Mesendoderm (in vitro differentiated cells): ENCODE results near the gene RPL5.

Experiments used
- DNase-seq: peaks from one replicate; pipeline ENCODE4 v3.0.0; 2013
- H2AK5ac ChIP-seq: 2 replicates; pipeline ENCODE4 v1.6.1; 2013; ENCODE audit warnings: low read length, inconsistent platforms
- H2BK120ac ChIP-seq: 2 replicates; pipeline ENCODE4 v1.6.1; 2013; ENCODE audit warnings: low read depth, mild to moderate bottlenecking, low read length, moderate library complexity, mixed read lengths
- H2BK15ac ChIP-seq: replicated peaks from 2 replicates; pipeline ENCODE4 v1.6.1; 2013; ENCODE audit warnings: low read depth, mild to moderate bottlenecking, moderate library complexity
- H2BK5ac ChIP-seq: 2 replicates; pipeline ENCODE4 v1.6.1; 2013; ENCODE audit warnings: low read length, inconsistent platforms
- H3K18ac ChIP-seq: 2 replicates; pipeline ENCODE4 v1.6.1; 2013; ENCODE audit warnings: mild to moderate bottlenecking, low read length, mixed read lengths
- H3K23ac ChIP-seq: one replicate; pipeline ENCODE4 v1.6.1; 2013; ENCODE audit warnings: low read length
- H3K27ac ChIP-seq: 2 replicates; pipeline ENCODE4 v1.5.1; 2013; ENCODE audit warnings: low read depth, mild to moderate bottlenecking, inconsistent platforms, low read length, moderate library complexity
- H3K27me3 ChIP-seq: 2 replicates; pipeline ENCODE4 v1.6.1; 2013; ENCODE audit warnings: low read length, control low read depth, mild to moderate bottlenecking, inconsistent platforms; ENCODE audit not compliant: insufficient read depth, poor library complexity
- H3K36me3 ChIP-seq: 2 replicates; pipeline ENCODE4 v1.6.1; 2013; ENCODE audit warnings: low read length, inconsistent platforms; ENCODE audit not compliant: control insufficient read depth, insufficient read depth
- H3K4ac ChIP-seq: one replicate; pipeline ENCODE4 v1.6.1; 2013; ENCODE audit warnings: low read depth, mild to moderate bottlenecking, low read length, moderate library complexity
- H3K4me1 ChIP-seq: 2 replicates; pipeline ENCODE4 v1.6.1; 2013; ENCODE audit warnings: low read depth, low read length, inconsistent platforms; ENCODE audit not compliant: control insufficient read depth
- H3K4me2 ChIP-seq: 2 replicates; pipeline ENCODE4 v1.6.1; 2013; ENCODE audit warnings: low read length
- H3K4me3 ChIP-seq: 2 replicates; pipeline ENCODE4 v1.5.1; 2013; ENCODE audit warnings: mild to moderate bottlenecking, low read length
- H3K56ac ChIP-seq: one replicate; pipeline ENCODE4 v1.6.1; 2013; ENCODE audit warnings: low read length
- H3K79me1 ChIP-seq: 2 replicates; pipeline ENCODE4 v1.6.1; 2013; ENCODE audit warnings: low read length, inconsistent platforms
- H3K79me2 ChIP-seq: 2 replicates; pipeline ENCODE4 v1.6.1; 2013; ENCODE audit warnings: mild to moderate bottlenecking, low read length; ENCODE audit not compliant: control insufficient read depth, insufficient read depth
- H3K9ac ChIP-seq: 2 replicates; pipeline ENCODE4 v1.6.1; 2013; ENCODE audit warnings: low read length, inconsistent platforms
- H4K5ac ChIP-seq: one replicate; pipeline ENCODE4 v1.6.1; 2013; ENCODE audit warnings: low read length
- H4K8ac ChIP-seq: one replicate; pipeline ENCODE4 v1.6.1; 2013; ENCODE audit warnings: low read depth, mild to moderate bottlenecking, control low read depth, low read length, moderate library complexity
- WGBS: extraction: QIAGEN DNeasy Blood & Tissue Kit; methylation state at CpG from one replicate; pipeline ENCODE4 v1.1.7; 2013; ENCODE audit warnings: low lambda C conversion rate, missing lambda C conversion rate; ENCODE audit not compliant: insufficient coverage; ENCODE audit errors: extremely low coverage; 5-methylcytosine and 5-hydroxymethylcytosine counted together

The RPL5 gene

GRCh38 chr1:92831368-92831761 lies 475 bp upstream of the RPL5 start:
- Histone ChIP-seq H3K79me1 (peaks cover 2% of the 10 kb centered on the region), H3K23ac (no peak overlapping the region), H3K4ac (peak overlapping the region; percentile 48), H2BK120ac (no peak overlapping the region), H3K9ac (peak overlapping the region; percentile 40), H3K27me3 (no peaks in the 10 kb centered on the region), H2BK5ac (no peak overlapping the region), H3K27ac (no peak overlapping the region), H3K4me1 (peaks cover 1% of the 10 kb centered on the region), H3K36me3 (peaks cover 7% of the 10 kb centered on the region), H3K79me2 (peaks cover 43% of the 10 kb centered on the region), H3K4me2 (no peak overlapping the region), H4K5ac (peak overlapping the region; percentile 89), H3K18ac (no peak overlapping the region), H2AK5ac (no peak overlapping the region), H3K56ac (peak overlapping the region; percentile 68), H3K4me3 (no peak overlapping the region), H2BK15ac (no peak overlapping the region), H4K8ac (no peak overlapping the region)
- no CpG with 5 or more reads among the region's 4 CpGs for WGBS
- peak; percentile 27 for DNase-seq

DNA sequence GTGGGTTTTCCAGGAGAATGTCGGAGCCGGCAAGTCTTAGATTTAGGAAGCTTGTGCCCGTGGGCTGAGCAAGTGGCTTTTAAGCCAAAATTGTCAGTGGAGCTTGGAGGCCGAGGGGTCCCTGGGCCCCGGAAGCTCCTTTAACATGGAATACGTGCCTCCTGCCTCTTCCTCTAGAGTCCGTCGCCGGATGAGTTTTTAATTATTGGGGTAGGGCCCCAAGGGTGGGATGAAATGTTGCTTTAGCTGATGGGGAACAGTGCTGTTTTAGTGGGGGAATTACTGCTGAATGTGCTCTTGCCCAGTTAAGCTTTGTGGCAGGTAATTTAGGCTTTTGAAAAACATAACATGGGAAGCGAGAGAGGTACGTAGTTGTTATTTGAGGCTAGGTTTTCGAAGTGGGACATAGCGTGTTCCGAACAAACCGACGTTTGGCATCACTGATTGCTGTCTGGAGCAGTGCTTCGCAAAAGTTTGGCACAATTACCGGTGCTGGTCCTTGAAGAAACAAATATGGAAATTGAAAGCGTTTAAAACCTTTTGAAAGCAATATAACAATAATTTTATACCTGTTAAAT lies 786 bp downstream of the RPL5 start:
- peak overlapping the region; percentile 90 for H3K23ac ChIP-seq
- peaks cover 1% of the 10 kb centered on the region for H3K4me1 ChIP-seq
- H2AK5ac ChIP-seq = peak overlapping the region; percentile 96
- DNase-seq = no peak
- H3K79me2 ChIP-seq = peaks cover 52% of the 10 kb centered on the region
- no peak overlapping the region for H2BK120ac ChIP-seq
- peak overlapping the region; percentile 99 for H3K4me3 ChIP-seq
- peaks cover 2% of the 10 kb centered on the region for H3K79me1 ChIP-seq
- H3K27ac ChIP-seq = peak overlapping the region; percentile 24
- no peaks in the 10 kb centered on the region for H3K27me3 ChIP-seq
- no peak overlapping the region for H2BK15ac ChIP-seq
- H3K36me3 ChIP-seq = peaks cover 7% of the 10 kb centered on the region
- H4K8ac ChIP-seq = no peak overlapping the region
- H3K4ac ChIP-seq = peak overlapping the region; percentile 38
- H3K18ac ChIP-seq = peak overlapping the region; percentile 11
- peak overlapping the region; percentile 72 for H3K4me2 ChIP-seq
- peak overlapping the region; percentile 99 for H3K9ac ChIP-seq
- H3K56ac ChIP-seq = peak overlapping the region; percentile 100
- whole genome bisulfite sequencing = no CpG with 5 or more reads among the region's 19 CpGs
- peak overlapping the region; percentile 91 for H2BK5ac ChIP-seq
- H4K5ac ChIP-seq = no peak overlapping the region

GRCh38 chr1:92833840-92834239 lies 2.0 kb downstream of the RPL5 start:
- Histone ChIP-seq H3K36me3 (peaks cover 7% of the 10 kb centered on the region), H2AK5ac (no peak overlapping the region), H3K56ac (peak overlapping the region; percentile 60), H3K9ac (peak overlapping the region; percentile 61), H3K18ac (no peak overlapping the region), H2BK5ac (no peak overlapping the region), H3K27me3 (no peaks in the 10 kb centered on the region), H3K79me1 (peaks cover 2% of the 10 kb centered on the region), H3K27ac (no peak overlapping the region), H3K4me3 (peak overlapping the region; percentile 15), H4K8ac (no peak overlapping the region), H2BK15ac (no peak overlapping the region), H3K23ac (no peak overlapping the region), H3K79me2 (peaks cover 61% of the 10 kb centered on the region), H2BK120ac (no peak overlapping the region), H3K4me2 (peak overlapping the region; percentile 58), H4K5ac (no peak overlapping the region), H3K4me1 (peaks cover 1% of the 10 kb centered on the region), H3K4ac (no peak overlapping the region)
- no peak for DNase-seq
- no CpG with 5 or more reads among the region's 5 CpGs for WGBS

- H3K9ac ChIP-seq = peak overlapping the region; percentile 10
- DNase-seq = no peak
- no CpG with 5 or more reads among the region's 5 CpGs for WGBS
- H2BK15ac ChIP-seq = no peak overlapping the region
- H2AK5ac ChIP-seq = no peak overlapping the region
- H3K4me3 ChIP-seq = no peak overlapping the region
- H2BK5ac ChIP-seq = no peak overlapping the region
- H3K27ac ChIP-seq = no peak overlapping the region
- no peak overlapping the region for H4K8ac ChIP-seq
- H2BK120ac ChIP-seq = no peak overlapping the region
- H3K79me1 ChIP-seq = peaks cover 2% of the 10 kb centered on the region
- peaks cover 1% of the 10 kb centered on the region for H3K4me1 ChIP-seq
- no peak overlapping the region for H3K56ac ChIP-seq
- peaks cover 7% of the 10 kb centered on the region for H3K36me3 ChIP-seq
- H3K18ac ChIP-seq = no peak overlapping the region
- H4K5ac ChIP-seq = no peak overlapping the region
- H3K23ac ChIP-seq = no peak overlapping the region
- H3K4me2 ChIP-seq = no peak overlapping the region
- H3K27me3 ChIP-seq = no peaks in the 10 kb centered on the region
- peaks cover 64% of the 10 kb centered on the region for H3K79me2 ChIP-seq
- H3K4ac ChIP-seq = no peak overlapping the region
Measured at GRCh38 chr1:92834617-92835016, 2.8 kb downstream of the RPL5 start.

DNA sequence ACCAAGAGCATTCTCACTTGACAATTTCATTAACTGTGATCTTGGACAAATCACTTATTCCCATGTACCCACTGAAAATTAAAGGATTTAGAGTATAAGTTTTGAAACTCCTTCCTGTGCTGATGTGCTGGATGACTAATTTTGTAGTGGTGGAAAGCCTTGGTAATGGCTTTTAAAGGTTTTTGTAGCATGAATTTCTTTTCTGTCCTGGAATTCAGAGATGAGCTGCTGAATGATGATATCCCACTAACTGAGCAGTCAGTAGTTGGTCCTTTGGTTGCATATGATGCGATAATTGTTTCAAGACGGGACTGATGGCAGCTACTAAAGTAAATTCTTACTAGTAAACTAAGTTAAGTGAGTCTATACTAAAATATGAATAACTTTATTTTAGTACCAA lies 5.2 kb downstream of the RPL5 start:
- peaks cover 64% of the 10 kb centered on the region for H3K79me2 ChIP-seq
- peaks cover 6% of the 10 kb centered on the region for H3K79me1 ChIP-seq
- no peak overlapping the region for H3K18ac ChIP-seq
- H4K8ac ChIP-seq = no peak overlapping the region
- no peak overlapping the region for H3K56ac ChIP-seq
- no peak overlapping the region for H2BK120ac ChIP-seq
- DNase-seq = no peak
- no peak overlapping the region for H2BK5ac ChIP-seq
- no peak overlapping the region for H3K4me2 ChIP-seq
- H2AK5ac ChIP-seq = no peak overlapping the region
- no peak overlapping the region for H3K4ac ChIP-seq
- no peak overlapping the region for H3K23ac ChIP-seq
- no peak overlapping the region for H2BK15ac ChIP-seq
- H3K9ac ChIP-seq = no peak overlapping the region
- peaks cover 11% of the 10 kb centered on the region for H3K36me3 ChIP-seq
- no peaks in the 10 kb centered on the region for H3K27me3 ChIP-seq
- no peaks in the 10 kb centered on the region for H3K4me1 ChIP-seq
- no peak overlapping the region for H4K5ac ChIP-seq
- WGBS = no CpG with 5 or more reads among the region's 2 CpGs
- no peak overlapping the region for H3K4me3 ChIP-seq
- H3K27ac ChIP-seq = no peak overlapping the region

GRCh38 chr1:92838519-92838918 lies 6.7 kb downstream of the RPL5 start:
- Histone ChIP-seq H2BK15ac (no peak overlapping the region), H3K4me3 (no peak overlapping the region), H3K4ac (no peak overlapping the region), H3K27ac (no peak overlapping the region), H3K4me2 (no peak overlapping the region), H2BK120ac (no peak overlapping the region), H3K79me1 (peaks cover 6% of the 10 kb centered on the region), H3K4me1 (no peaks in the 10 kb centered on the region), H3K79me2 (peaks cover 50% of the 10 kb centered on the region), H3K56ac (no peak overlapping the region), H4K8ac (no peak overlapping the region), H3K23ac (no peak overlapping the region), H3K36me3 (peaks cover 13% of the 10 kb centered on the region), H3K18ac (no peak overlapping the region), H2AK5ac (no peak overlapping the region), H3K27me3 (no peaks in the 10 kb centered on the region), H2BK5ac (no peak overlapping the region), H4K5ac (no peak overlapping the region), H3K9ac (no peak overlapping the region)
- no CpG with 5 or more reads among the region's 1 CpG for WGBS
- no peak for DNase-seq
